HEK293 (cell line): Measurements from ENCODE around the gene AFDN.

Source experiments
- CTCF ChIA-PET: fragments of 350-600 bp; formaldehyde crosslinking; extraction: SDS; loops from one replicate; lab custom pipeline; 2021; ENCODE audit warnings: antibody characterized with exemption; lab: Yijun Ruan, JAX
- POLR2A ChIA-PET: fragments of 300-600 bp; formaldehyde crosslinking; extraction: SDS; loops from one replicate; lab custom pipeline; 2020; ENCODE audit warnings: antibody characterized with exemption, inconsistent platforms; lab: Yijun Ruan, JAX
- H3K27ac ChIP-seq: fragments of 200-500 bp; sonication (Bioruptor generic); 2 replicates; pipeline ENCODE4 v1.5.1; 2014; ENCODE audit warnings: low read depth, low read length, control low read depth, inconsistent platforms; ENCODE audit errors: extremely low read depth
- H3K36me3 ChIP-seq, 2 experiments: fragments of 200-500 bp in 1 of 2; sonication (Bioruptor generic) in 1 of 2; 1 replicate in 1 of 2; 2 replicates in 1 of 2; pipeline ENCODE4 v1.5.1; 2014 to 2017; ENCODE audit warnings: inconsistent platforms in 2 of 2, low read length in 2 of 2; ENCODE audit not compliant: control insufficient read depth in 2 of 2, insufficient read depth in 1 of 2
- H3K4me1 ChIP-seq: fragments of 200-500 bp; sonication (Bioruptor generic); 2 replicates; pipeline ENCODE4 v1.5.1; 2014; ENCODE audit warnings: mild to moderate bottlenecking, low read length, inconsistent platforms; ENCODE audit not compliant: control insufficient read depth, insufficient read depth
- H3K4me3 ChIP-seq: 2 replicates; pipeline ENCODE4 v1.5.1; 2011; ENCODE audit warnings: low read depth, mild to moderate bottlenecking, control low read depth, low read length, moderate library complexity
- H3K9me3 ChIP-seq: fragments of 200-500 bp; sonication (Bioruptor generic); 2 replicates; pipeline ENCODE4 v1.5.1; 2014; ENCODE audit warnings: low read depth, low read length, inconsistent platforms; ENCODE audit not compliant: control insufficient read depth, insufficient read depth
- ATF2 ChIP-seq: fragments of 450-650 bp; formaldehyde crosslinking; IDR thresholded peaks from 2 replicates; pipeline ENCODE4 v1.5.1; 2016; ENCODE audit warnings: missing biosample characterization, missing genetic modification characterization, low read depth
- GFI1B ChIP-seq: fragments of 450-650 bp; formaldehyde crosslinking; IDR thresholded peaks from 2 replicates; pipeline ENCODE4 v1.5.1; 2016; ENCODE audit warnings: missing biosample characterization, missing genetic modification characterization
- GLIS2 ChIP-seq: fragments of 450-650 bp; formaldehyde crosslinking; IDR thresholded peaks from 2 replicates; pipeline ENCODE4 v1.5.1; 2016; ENCODE audit warnings: missing biosample characterization, missing genetic modification characterization
- HOXC10 ChIP-seq: sonication (generic); formaldehyde crosslinking; IDR thresholded peaks from 2 replicates; pipeline ENCODE4 v1.8.1; 2023; ENCODE audit warnings: mild to moderate bottlenecking, missing genetic modification reagents
- KLF1 ChIP-seq: fragments of 450-650 bp; formaldehyde crosslinking; IDR thresholded peaks from 2 replicates; pipeline ENCODE4 v1.5.1; 2016; ENCODE audit warnings: missing biosample characterization, missing genetic modification characterization
- PRDM6 ChIP-seq: fragments of 450-650 bp; formaldehyde crosslinking; IDR thresholded peaks from 2 replicates; pipeline ENCODE4 v1.5.1; 2017; ENCODE audit warnings: missing biosample characterization, missing genetic modification characterization
- SP3 ChIP-seq: fragments of 450-650 bp; formaldehyde crosslinking; IDR thresholded peaks from 2 replicates; pipeline ENCODE4 v1.5.1; 2016; ENCODE audit warnings: missing biosample characterization, missing genetic modification characterization
- WT1 ChIP-seq: fragments of 450-650 bp; formaldehyde crosslinking; IDR thresholded peaks from 2 replicates; pipeline ENCODE4 v1.5.1; 2016; ENCODE audit warnings: missing biosample characterization, missing genetic modification characterization
- ZBTB20 ChIP-seq: fragments of 450-650 bp; formaldehyde crosslinking; IDR thresholded peaks from 2 replicates; pipeline ENCODE4 v1.5.1; 2016; ENCODE audit warnings: missing biosample characterization, missing genetic modification characterization
- ZBTB44 ChIP-seq: fragments of 450-650 bp; IDR thresholded peaks from 2 replicates; pipeline ENCODE4 v1.5.1; 2018; ENCODE audit warnings: missing biosample characterization, mild to moderate bottlenecking, missing genetic modification characterization
- ZBTB49 ChIP-seq: fragments of 450-650 bp; formaldehyde crosslinking; IDR thresholded peaks from 2 replicates; pipeline ENCODE4 v1.5.1; 2016; ENCODE audit warnings: missing biosample characterization, missing genetic modification characterization, low read depth
- ZBTB6 ChIP-seq: fragments of 450-650 bp; formaldehyde crosslinking; IDR thresholded peaks from 2 replicates; pipeline ENCODE4 v1.5.1; 2017; ENCODE audit warnings: missing biosample characterization, missing genetic modification characterization
- ZFP41 ChIP-seq: fragments of 450-650 bp; formaldehyde crosslinking; IDR thresholded peaks from 2 replicates; pipeline ENCODE4 v1.5.1; 2016; ENCODE audit warnings: missing biosample characterization, missing genetic modification characterization, borderline replicate concordance
- ZNF112 ChIP-seq: fragments of 450-650 bp; formaldehyde crosslinking; IDR thresholded peaks from 2 replicates; pipeline ENCODE4 v1.5.0; 2017; ENCODE audit warnings: missing biosample characterization, missing genetic modification characterization
- ZNF148 ChIP-seq: fragments of 450-650 bp; formaldehyde crosslinking; IDR thresholded peaks from 2 replicates; pipeline ENCODE4 v1.5.0; 2017; ENCODE audit warnings: missing biosample characterization, missing genetic modification characterization, borderline replicate concordance
- ZNF202 ChIP-seq: fragments of 450-650 bp; formaldehyde crosslinking; IDR thresholded peaks from 2 replicates; pipeline ENCODE4 v1.5.1; 2016; ENCODE audit warnings: missing biosample characterization, missing genetic modification characterization, borderline replicate concordance
- ZNF324 ChIP-seq: fragments of 450-650 bp; formaldehyde crosslinking; IDR thresholded peaks from 2 replicates; pipeline ENCODE4 v1.5.1; 2016; ENCODE audit warnings: missing biosample characterization, missing genetic modification characterization
- ZNF48 ChIP-seq: fragments of 450-650 bp; formaldehyde crosslinking; IDR thresholded peaks from 2 replicates; pipeline ENCODE4 v1.5.1; 2016; ENCODE audit warnings: missing biosample characterization, missing genetic modification characterization
- ZNF501 ChIP-seq: fragments of 450-650 bp; formaldehyde crosslinking; IDR thresholded peaks from 2 replicates; pipeline ENCODE4 v1.5.1; 2016; ENCODE audit warnings: missing biosample characterization, missing genetic modification characterization
- ZNF529 ChIP-seq: fragments of 450-650 bp; formaldehyde crosslinking; IDR thresholded peaks from 2 replicates; pipeline ENCODE4 v1.5.1; 2017; ENCODE audit warnings: missing genetic modification characterization, missing biosample characterization; ENCODE audit not compliant: insufficient replicate concordance
- ZNF600 ChIP-seq: fragments of 450-650 bp; formaldehyde crosslinking; IDR thresholded peaks from 2 replicates; pipeline ENCODE4 v1.5.1; 2016; ENCODE audit warnings: missing biosample characterization, missing genetic modification characterization
- ZNF707 ChIP-seq: fragments of 450-650 bp; formaldehyde crosslinking; IDR thresholded peaks from 2 replicates; pipeline ENCODE4 v1.5.1; 2016; ENCODE audit warnings: missing biosample characterization, missing genetic modification characterization
- ZNF791 ChIP-seq: fragments of 450-650 bp; formaldehyde crosslinking; IDR thresholded peaks from 2 replicates; pipeline ENCODE4 v1.5.1; 2016; ENCODE audit warnings: missing biosample characterization, missing genetic modification characterization
- ZNF830 ChIP-seq: fragments of 450-650 bp; IDR thresholded peaks from 2 replicates; pipeline ENCODE4 v1.5.0; 2018; ENCODE audit warnings: missing biosample characterization, missing genetic modification characterization, low read depth, mild to moderate bottlenecking, moderate library complexity

The AFDN gene

GRCh38 chr6:167952512-167952859 lies 125.8 kb downstream of the AFDN start (continued):
- no peak for TF ChIP-seq ZBTB44 (tag by site-specific recombination)
- TF ChIP-seq KLF1 (tag by site-specific recombination) = peak; percentile 35; the same call in 1 of the 2 replicates

- Histone ChIP-seq H3K36me3 (peaks cover 23 to 81% of the 10 kb centered on the region in 2 experiments), H3K9me3 (no peaks in the 10 kb centered on the region), H3K27ac (no peak overlapping the region), H3K4me1 (peaks cover 6% of the 10 kb centered on the region), H3K4me3 (no peak overlapping the region)
- TF ChIP-seq ZNF791 (tag by site-specific recombination) (no peak), ZNF324 (no peak), ATF2 (no peak), ZNF501 (tag by site-specific recombination) (no peak), ZNF529 (tag by site-specific recombination) (no peak), ZFP41 (no peak), GLIS2 (tag by site-specific recombination) (no peak), HOXC10 (CRISPR knock-in tag) (no peak), GFI1B (tag by site-specific recombination) (no peak), ZBTB6 (tag by site-specific recombination) (no peak), ZNF830 (tag by site-specific recombination) (no peak), ZNF707 (tag by site-specific recombination) (no peak), ZBTB20 (tag by site-specific recombination) (no peak), ZNF600 (no peak), SP3 (no peak), ZBTB49 (no peak), ZNF48 (tag by site-specific recombination) (no peak)
- ChIA-PET POLR2A (no interaction called here), CTCF (interaction anchor here (0.7 to 1.5 kb wide), 3 partner anchors 14 to 58 kb away, joined by 3 to 7 read pairs (median 4); no protein-coding TSS in a partner anchor)
Observed at GRCh38 chr6:167953551-167953950, 126.8 kb downstream of the AFDN start.

GRCh38 chr6:167954151-167954550 lies 127.4 kb downstream of the AFDN start:
- no peak overlapping the region for H3K27ac ChIP-seq
- ChIA-PET CTCF (interaction anchor here (0.8 to 1.5 kb wide), 2 partner anchors 14 kb away, joined by 3 to 7 read pairs; no protein-coding TSS in a partner anchor), POLR2A (no interaction called here)
- H3K9me3 ChIP-seq = no peaks in the 10 kb centered on the region
- H3K36me3 ChIP-seq = peaks cover 18 to 75% of the 10 kb centered on the region in 2 experiments
- peaks cover 6% of the 10 kb centered on the region for H3K4me1 ChIP-seq
- H3K4me3 ChIP-seq = no peak overlapping the region
- TF ChIP-seq ZNF148 (no peak), PRDM6 (tag by site-specific recombination) (no peak), WT1 (tag by site-specific recombination) (no peak), ZNF202 (tag by site-specific recombination) (no peak), ZNF112 (no peak)
